SH-SY5Y (cell line): ENCODE measurements around the gene CD81.

Experiments
- GATA2 ChIP-seq: IDR thresholded peaks from 2 replicates; pipeline ENCODE4 v1.6.1; 2011; ENCODE audit warnings: mild to moderate bottlenecking, low read depth, low read length
- GATA3 ChIP-seq: IDR thresholded peaks from 2 replicates; pipeline ENCODE4 v1.6.1; 2011; ENCODE audit warnings: low read depth, mild to moderate bottlenecking, low read length, moderate library complexity

DNA sequence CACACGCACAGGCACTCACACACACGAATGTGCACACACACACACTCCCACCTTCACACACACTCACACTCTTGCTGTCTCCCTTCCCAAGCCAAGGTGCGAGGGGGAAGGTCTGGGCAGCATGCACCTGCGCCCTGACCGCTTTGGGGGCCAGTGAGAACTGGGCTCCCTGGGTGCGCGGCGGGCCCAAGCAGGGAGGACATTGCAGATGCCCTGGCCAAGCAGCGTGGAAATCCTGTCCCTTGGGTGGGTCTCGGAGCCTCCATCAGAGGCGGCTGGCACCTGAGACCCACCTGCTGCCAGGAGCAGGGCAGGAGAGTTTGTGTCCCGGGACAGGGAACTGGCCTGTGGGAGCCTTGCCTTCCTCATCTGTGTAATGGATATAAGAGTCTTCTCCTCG is 3.3 kb downstream of the CD81 start:
- TF ChIP-seq GATA3: no peak
- no peak for TF ChIP-seq GATA2
